ENCODE results near the gene DPYD. TPM values are rescaled to one million over a fixed set of nuclear protein-coding genes. Genes with fewer than 3 reads are reported as not detected.
A peak's percentile ranks its signal among the peaks of the same experiment; 100 is the strongest.

Gene DPYD
- total RNA-seq, 1 donor from 2014 or later, result 8.8 TPM

DNA sequence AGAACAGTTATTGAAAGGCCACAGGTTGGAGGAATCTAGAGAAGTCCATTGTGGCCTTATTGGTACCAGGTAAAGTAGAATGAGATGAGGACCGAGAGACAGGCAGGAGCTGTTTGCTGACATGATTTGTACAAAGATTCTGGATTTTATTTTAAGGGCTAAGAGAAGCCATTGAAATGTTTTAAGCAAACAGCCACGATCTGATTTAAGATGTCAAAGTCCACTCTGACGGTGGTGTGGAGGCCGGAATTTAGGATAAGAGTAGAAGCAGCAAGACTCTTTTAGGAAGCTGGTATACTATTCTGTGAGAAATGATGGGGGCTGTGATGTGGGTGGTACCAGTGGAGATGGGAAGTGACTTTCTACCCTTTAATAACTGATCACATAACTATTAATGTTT, 418.5 kb downstream of the DPYD start:
- no peaks in the 10 kb centered on the region for H3K36me3 ChIP-seq (ENCODE audit: insufficient read depth, low read length)
- Mint-ChIP-seq H3K9me3 (ENCODE audit: unreplicated experiment) (no peaks in the 10 kb centered on the region), H3K36me3 (ENCODE audit: low read depth, unreplicated experiment) (peaks cover 1% of the 10 kb centered on the region), H3K4me1 (ENCODE audit: low read depth, unreplicated experiment) (no peaks in the 10 kb centered on the region), H3K27ac (ENCODE audit: unreplicated experiment) (no peak overlapping the region), H3K4me3 (ENCODE audit: unreplicated experiment) (no peak overlapping the region), H3K27me3 (ENCODE audit: low read depth, unreplicated experiment) (no peaks in the 10 kb centered on the region)
- no peaks in the 10 kb centered on the region for H3K4me1 ChIP-seq (ENCODE audit: insufficient read depth, low read length)
- no peak overlapping the region for H2AFZ ChIP-seq (ENCODE audit: low read depth, low read length)
- DNase-seq (ENCODE audit: low read depth) (no peak), FAIRE-seq (no peak)
- no peaks in the 10 kb centered on the region for H3K27me3 ChIP-seq (ENCODE audit: insufficient read depth, low read length)
- no peak overlapping the region for H3K27ac ChIP-seq (ENCODE audit: low read depth, low read length)
- H3K79me2 ChIP-seq (ENCODE audit: insufficient read depth, low read length), result no peaks in the 10 kb centered on the region
- H3K4me3 ChIP-seq (ENCODE audit: insufficient read depth, low read depth, low read length), result no peak overlapping the region
- TF ChIP-seq, protein P1, sequence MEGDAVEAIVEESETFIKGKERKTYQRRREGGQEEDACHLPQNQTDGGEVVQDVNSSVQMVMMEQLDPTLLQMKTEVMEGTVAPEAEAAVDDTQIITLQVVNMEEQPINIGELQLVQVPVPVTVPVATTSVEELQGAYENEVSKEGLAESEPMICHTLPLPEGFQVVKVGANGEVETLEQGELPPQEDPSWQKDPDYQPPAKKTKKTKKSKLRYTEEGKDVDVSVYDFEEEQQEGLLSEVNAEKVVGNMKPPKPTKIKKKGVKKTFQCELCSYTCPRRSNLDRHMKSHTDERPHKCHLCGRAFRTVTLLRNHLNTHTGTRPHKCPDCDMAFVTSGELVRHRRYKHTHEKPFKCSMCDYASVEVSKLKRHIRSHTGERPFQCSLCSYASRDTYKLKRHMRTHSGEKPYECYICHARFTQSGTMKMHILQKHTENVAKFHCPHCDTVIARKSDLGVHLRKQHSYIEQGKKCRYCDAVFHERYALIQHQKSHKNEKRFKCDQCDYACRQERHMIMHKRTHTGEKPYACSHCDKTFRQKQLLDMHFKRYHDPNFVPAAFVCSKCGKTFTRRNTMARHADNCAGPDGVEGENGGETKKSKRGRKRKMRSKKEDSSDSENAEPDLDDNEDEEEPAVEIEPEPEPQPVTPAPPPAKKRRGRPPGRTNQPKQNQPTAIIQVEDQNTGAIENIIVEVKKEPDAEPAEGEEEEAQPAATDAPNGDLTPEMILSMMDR (IDR thresholded peaks at IDR 0.05; ENCODE audit: insufficient read depth, low read depth, low read length), result no peak
- no peak for TF ChIP-seq EZH2 (IDR thresholded peaks at IDR 0.05; ENCODE audit: insufficient read depth, low read length)
- no peak overlapping the region for H3K9ac ChIP-seq (ENCODE audit: low read length)
- no peaks in the 10 kb centered on the region for H4K20me1 ChIP-seq (ENCODE audit: insufficient read depth, low read length)
- H3K9me3 ChIP-seq (ENCODE audit: insufficient read depth, low read depth, low read length), result no peaks in the 10 kb centered on the region
- H3K4me2 ChIP-seq (ENCODE audit: low read length), result no peak overlapping the region

DNA sequence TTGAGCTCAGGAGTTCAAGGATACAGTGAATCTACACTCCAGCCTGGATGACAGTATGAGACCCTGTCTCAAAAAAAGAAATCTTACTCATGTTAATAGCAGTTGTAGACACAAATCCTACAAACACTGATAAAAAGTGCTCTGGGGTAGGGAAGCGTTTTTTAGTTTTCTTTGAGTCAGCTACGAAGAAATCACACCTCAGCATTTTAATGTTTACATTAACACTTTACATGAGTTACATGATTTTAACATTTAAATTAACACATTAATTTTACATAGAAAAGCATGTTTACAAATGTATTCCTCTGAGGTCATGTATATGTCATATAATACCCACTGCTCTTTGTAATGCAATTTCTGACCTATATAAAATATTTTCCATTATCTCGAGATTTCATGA, 419.2 kb downstream of the DPYD start:
- Histone ChIP-seq H3K9ac (ENCODE audit: low read length) (no peak overlapping the region), H2AFZ (ENCODE audit: low read depth, low read length) (no peak overlapping the region), H3K36me3 (ENCODE audit: insufficient read depth, low read length) (no peaks in the 10 kb centered on the region), H3K9me3 (ENCODE audit: insufficient read depth, low read depth, low read length) (no peaks in the 10 kb centered on the region), H3K79me2 (ENCODE audit: insufficient read depth, low read length) (no peaks in the 10 kb centered on the region), H3K4me1 (ENCODE audit: insufficient read depth, low read length) (no peaks in the 10 kb centered on the region), H3K4me2 (ENCODE audit: low read length) (no peak overlapping the region), H3K27ac (ENCODE audit: low read depth, low read length) (no peak overlapping the region), H4K20me1 (ENCODE audit: insufficient read depth, low read length) (no peaks in the 10 kb centered on the region), H3K4me3 (ENCODE audit: insufficient read depth, low read depth, low read length) (no peak overlapping the region), H3K27me3 (ENCODE audit: insufficient read depth, low read length) (no peaks in the 10 kb centered on the region)
- no peaks in the 10 kb centered on the region for H3K9me3 Mint-ChIP-seq (ENCODE audit: unreplicated experiment)
- DNase-seq (ENCODE audit: low read depth) (no peak), FAIRE-seq (no peak)
- no peaks in the 10 kb centered on the region for H3K27me3 Mint-ChIP-seq (ENCODE audit: low read depth, unreplicated experiment)
- no peak overlapping the region for H3K4me3 Mint-ChIP-seq (ENCODE audit: unreplicated experiment)
- H3K27ac Mint-ChIP-seq (ENCODE audit: unreplicated experiment), result no peak overlapping the region
- TF ChIP-seq, protein P1 (IDR thresholded peaks at IDR 0.05; ENCODE audit: insufficient read depth, low read depth, low read length), result no peak
- no peak for TF ChIP-seq EZH2 (IDR thresholded peaks at IDR 0.05; ENCODE audit: insufficient read depth, low read length)
- H3K36me3 Mint-ChIP-seq (ENCODE audit: low read depth, unreplicated experiment), result peaks cover 1% of the 10 kb centered on the region
- no peaks in the 10 kb centered on the region for H3K4me1 Mint-ChIP-seq (ENCODE audit: low read depth, unreplicated experiment)

DNA sequence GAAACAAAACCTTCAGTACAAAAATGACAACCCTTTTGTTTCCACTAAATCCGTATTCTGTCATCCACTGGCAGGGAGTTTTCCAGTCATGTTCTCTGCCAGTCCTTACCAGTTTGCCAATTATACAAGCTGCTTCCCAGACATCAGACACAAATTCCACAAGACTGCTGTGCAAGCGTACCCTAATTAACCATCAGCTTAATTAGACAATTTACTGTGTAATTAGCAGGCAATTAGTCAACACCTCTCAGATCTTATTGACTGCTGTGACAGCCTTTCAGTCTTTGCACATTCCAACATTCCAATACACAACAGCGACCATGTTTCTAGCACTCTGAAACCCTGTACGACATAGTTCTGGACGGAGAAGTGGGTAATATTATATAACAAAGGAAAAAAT, 420.1 kb downstream of the DPYD start:
- Histone ChIP-seq H3K27ac (ENCODE audit: low read depth, low read length) (no peak overlapping the region), H3K9ac (ENCODE audit: low read length) (no peak overlapping the region), H3K4me1 (ENCODE audit: insufficient read depth, low read length) (no peaks in the 10 kb centered on the region), H3K36me3 (ENCODE audit: insufficient read depth, low read length) (no peaks in the 10 kb centered on the region), H3K4me2 (ENCODE audit: low read length) (no peak overlapping the region), H3K79me2 (ENCODE audit: insufficient read depth, low read length) (no peaks in the 10 kb centered on the region), H2AFZ (ENCODE audit: low read depth, low read length) (no peak overlapping the region), H3K27me3 (ENCODE audit: insufficient read depth, low read length) (no peaks in the 10 kb centered on the region), H4K20me1 (ENCODE audit: insufficient read depth, low read length) (no peaks in the 10 kb centered on the region), H3K4me3 (ENCODE audit: insufficient read depth, low read depth, low read length) (no peak overlapping the region), H3K9me3 (ENCODE audit: insufficient read depth, low read depth, low read length) (no peaks in the 10 kb centered on the region)
- DNase-seq (ENCODE audit: low read depth), result no peak
- H3K36me3 Mint-ChIP-seq (ENCODE audit: low read depth, unreplicated experiment), result peaks cover 1% of the 10 kb centered on the region
- H3K9me3 Mint-ChIP-seq (ENCODE audit: unreplicated experiment), result no peaks in the 10 kb centered on the region
- no peak overlapping the region for H3K27ac Mint-ChIP-seq (ENCODE audit: unreplicated experiment)
- H3K4me1 Mint-ChIP-seq (ENCODE audit: low read depth, unreplicated experiment), result no peaks in the 10 kb centered on the region
- peak; percentile 59 for FAIRE-seq
- H3K4me3 Mint-ChIP-seq (ENCODE audit: unreplicated experiment), result no peak overlapping the region
- TF ChIP-seq, protein P1 (IDR thresholded peaks at IDR 0.05; ENCODE audit: insufficient read depth, low read depth, low read length), result no peak
- no peak for TF ChIP-seq EZH2 (IDR thresholded peaks at IDR 0.05; ENCODE audit: insufficient read depth, low read length)
- no peaks in the 10 kb centered on the region for H3K27me3 Mint-ChIP-seq (ENCODE audit: low read depth, unreplicated experiment)

Measured in astrocyte (in vitro differentiated cells and primary cell).